AML-193 (cell line): Measurements from ENCODE around the gene SMG6.
"Not testable (repeated sequence)": the region's sequence is repeated elsewhere in the genome, so short reads cannot be mapped to it uniquely, and the experiment has no call there.

ENCODE experiments used
- DNase-seq, 2 experiments: peaks; one replicate each; lab custom pipeline; 2025; lab: John Stamatoyannopoulos, UW

SMG6 gene

GRCh38 chr17:2028234-2028614, 275.4 kb downstream of the SMG6 start:
- no peak for DNase-seq

- no peak for DNase-seq
Observed at GRCh38 chr17:2027528-2028233, 275.9 kb downstream of the SMG6 start.

- no peak for DNase-seq
Observed at GRCh38 chr17:2025622-2026309, 277.8 kb downstream of the SMG6 start.

GRCh38 chr17:2025220-2025621, 278.4 kb downstream of the SMG6 start, which contains the start of gene RTN4RL1:
TSS of gene RTN4RL1 (minus strand) at chr17:2025334. CDS start at chr17:2024865, 469 bp downstream.
- DNase-seq = no peak

DNA sequence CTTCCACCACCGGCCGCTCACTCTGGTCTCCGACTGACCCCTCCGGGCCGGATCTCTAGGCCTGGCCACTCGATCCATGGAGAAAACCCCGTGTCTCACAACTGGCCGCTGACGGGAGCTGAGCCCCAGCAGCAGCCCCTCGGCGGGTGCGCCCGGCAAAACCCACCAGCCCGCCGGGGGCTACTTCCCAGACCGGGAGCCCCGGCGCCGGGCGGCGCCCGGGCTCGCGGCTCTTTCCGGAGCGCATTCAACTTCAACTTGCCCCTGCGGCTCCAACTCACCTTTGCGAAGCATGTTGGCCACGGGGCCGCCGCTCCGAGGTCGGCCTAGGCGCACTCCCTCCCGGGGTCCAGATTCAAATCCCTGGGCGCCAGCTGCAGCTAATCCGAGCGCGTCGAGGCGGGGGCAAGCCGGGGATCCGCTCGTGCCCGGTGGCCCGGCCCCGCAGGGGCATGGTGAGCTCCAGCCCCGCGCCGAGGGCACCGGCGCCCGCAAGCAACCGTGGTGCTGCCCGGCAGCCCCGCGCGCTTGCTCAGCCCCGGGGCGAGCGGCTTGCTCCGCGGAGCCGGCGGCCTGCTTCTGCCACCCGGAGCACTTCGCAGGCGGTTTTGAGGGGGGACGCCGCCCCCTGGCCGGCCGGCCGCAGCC, 278.9 kb downstream of the SMG6 start:
- DNase-seq = no peak

DNA sequence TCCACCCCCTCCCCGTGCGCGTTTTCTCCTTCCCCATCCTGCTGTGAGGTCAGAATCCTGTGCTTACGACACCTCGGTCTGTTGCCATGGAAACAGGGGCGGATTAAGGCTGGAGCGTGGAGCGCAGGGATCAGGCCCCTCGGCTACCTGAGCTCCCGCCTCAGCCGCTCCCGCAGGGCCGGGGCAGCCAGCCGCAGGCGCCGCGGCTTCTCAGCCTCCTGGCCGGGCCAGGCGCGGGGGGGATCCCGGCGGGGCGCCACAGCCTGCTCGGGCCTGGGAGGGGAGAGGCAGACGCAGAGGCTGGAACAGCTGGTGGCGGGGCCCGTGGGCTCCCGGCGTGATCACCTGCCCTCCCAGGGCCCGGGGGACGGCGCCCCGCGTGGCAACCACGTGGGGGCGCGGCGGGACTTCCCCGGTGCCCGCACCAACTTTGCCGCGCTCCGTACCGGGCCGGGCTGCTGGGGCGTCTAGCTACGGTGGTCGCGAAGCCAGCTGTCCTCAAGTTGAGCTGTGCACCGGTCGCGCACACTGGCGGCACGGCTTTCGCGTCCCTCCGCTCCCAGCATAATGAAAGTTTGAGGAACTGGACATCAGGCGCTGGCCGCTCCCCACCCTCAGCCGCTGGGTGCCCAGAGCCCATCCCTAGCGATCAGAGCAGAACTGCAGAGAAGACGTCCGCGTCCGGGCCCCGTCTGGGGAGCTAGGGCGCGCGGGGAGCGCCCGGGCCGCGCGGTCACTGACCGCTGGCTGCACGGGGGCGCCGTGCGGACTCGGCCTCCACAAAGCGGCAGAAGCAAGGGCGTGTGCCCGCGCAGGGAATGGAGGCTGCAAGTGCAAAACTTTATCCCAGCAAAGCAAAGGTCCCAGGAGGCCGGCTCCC, 279.7 kb downstream of the SMG6 start:
- DNase-seq = peak; percentile 8 to 22

GRCh38 chr17:2023256-2023655, 280.3 kb downstream of the SMG6 start:
- DNase-seq = no peak

DNA sequence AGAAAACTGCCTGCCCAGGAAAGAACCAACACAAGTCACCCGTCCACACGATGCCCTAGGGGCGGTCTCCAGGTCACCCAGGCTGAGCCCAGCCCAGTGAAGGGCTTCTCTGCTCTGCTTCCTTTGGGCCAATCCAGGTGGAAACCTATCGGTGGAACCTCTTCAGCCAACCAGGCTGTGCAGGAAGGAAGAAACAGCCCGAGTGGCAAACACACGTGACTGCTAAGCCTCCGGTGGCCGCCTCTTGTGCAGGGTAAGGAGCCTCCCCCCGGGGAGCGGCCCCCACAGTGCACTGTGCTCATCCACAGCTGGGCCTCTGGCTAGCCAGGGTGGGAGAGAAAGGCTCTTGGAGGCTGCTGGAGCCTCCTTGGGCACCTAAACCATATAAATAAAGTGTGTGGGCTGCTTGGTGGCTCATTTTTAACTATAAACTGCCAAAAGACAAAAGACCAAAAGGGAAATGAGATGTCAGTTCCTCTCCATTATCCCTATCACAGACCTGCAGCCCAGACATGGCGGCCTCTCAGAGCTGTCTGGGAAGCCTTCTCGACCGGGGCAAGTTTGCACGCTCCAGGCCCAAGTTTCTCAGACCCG, 280.8 kb downstream of the SMG6 start:
- DNase-seq = no peak

DNA sequence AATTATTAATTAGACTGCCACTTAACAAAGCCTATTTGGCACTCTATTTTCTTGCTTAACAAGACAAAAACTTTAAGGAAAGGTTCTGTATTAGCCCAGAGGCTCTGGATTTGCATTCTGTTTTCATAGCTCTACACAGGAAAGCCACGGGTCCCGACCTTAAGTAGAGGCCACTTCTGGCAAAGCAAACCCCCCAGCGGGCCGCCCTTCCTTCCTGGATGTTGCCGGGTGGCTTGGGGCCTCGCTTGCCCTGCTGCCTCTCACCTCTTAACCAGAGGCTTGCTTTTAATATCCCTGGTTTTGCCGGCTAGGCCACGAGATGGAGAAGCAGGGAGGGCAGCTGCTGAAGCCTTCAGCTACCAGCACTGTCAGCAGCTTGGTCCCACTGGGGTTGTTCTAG, 282.9 kb downstream of the SMG6 start:
- DNase-seq = no peak

DNA sequence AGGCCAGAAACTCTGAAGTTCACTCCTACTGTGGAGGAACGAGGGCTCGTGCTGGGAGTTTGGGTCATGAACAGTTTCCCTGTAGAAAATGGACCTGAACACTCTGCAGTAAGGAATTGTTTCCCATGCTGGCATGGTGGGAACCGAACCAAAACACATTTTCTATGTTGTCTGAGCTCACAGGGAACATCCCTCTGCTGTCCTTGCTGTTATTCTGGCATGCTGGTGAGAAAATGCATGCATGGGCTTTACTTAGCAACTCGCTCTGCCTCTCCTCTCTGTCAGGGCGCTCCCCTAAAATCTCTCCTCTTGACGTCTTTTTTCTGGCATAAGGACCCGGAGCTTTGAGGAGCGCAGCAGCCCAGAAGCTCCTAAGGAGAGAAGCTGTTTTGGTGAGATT, 283.9 kb downstream of the SMG6 start:
- no peak for DNase-seq

DNA sequence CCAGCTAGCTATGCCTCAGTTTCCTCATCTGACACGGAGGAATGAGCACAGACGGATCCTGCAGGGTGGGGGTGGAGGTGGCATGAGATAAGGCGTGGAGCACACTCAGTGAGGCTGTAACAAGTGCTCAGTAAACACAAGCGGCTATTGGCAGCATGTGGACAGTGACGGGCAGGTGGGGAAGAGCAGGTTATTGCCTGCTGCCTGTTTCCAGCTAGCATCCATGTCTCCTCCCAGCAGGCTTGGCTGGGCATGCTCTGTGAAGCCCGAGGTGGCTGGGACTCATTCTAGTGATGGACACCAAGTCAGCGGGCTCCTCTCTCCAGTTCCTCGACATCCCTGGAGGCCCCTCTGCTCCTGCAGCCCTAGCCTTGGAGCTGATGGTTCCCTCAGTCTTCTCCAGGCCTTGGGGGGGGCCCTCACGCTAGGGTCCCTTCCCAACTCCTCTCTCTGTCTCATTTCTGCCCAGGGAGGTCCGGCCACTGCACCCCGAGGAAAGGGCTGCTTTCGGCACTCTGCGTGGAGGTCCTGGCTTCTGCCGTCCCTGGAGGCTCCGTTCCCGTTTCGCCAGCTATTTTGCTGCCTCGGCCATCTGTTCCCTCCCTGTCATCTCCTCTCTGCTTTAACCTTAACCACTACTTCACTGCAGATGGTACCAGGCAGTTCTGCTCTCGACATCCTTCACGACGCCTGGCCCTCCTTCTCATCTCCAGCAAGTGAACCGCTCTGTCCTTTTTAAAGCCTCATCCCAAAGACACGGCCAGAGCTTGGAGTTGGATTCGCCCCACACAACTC, 284.7 kb downstream of the SMG6 start:
- no peak for DNase-seq

- DNase-seq = no peak
Observed at GRCh38 chr17:2017274-2017941, 286.2 kb downstream of the SMG6 start.

DNA sequence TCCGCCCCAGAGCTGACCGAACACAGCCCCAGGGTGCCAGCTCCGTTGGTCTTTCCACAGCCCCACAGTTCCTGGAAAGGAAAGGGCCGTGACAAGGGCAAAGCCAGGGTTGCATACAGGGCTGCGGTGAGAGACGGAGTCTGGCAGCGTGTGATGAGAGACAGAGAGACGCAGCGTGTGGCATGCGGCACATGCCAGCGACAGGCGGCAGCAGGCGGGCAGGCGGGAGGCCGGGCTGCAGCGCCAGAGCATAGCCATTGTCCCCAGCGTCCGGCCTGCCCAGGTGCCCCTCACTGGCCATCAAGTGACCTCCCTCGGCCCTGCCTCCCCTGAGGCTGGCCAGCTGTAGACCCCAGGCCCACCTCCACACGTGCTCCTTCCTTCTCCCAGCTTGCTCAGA, 287.1 kb downstream of the SMG6 start:
- DNase-seq = no peak

DNA sequence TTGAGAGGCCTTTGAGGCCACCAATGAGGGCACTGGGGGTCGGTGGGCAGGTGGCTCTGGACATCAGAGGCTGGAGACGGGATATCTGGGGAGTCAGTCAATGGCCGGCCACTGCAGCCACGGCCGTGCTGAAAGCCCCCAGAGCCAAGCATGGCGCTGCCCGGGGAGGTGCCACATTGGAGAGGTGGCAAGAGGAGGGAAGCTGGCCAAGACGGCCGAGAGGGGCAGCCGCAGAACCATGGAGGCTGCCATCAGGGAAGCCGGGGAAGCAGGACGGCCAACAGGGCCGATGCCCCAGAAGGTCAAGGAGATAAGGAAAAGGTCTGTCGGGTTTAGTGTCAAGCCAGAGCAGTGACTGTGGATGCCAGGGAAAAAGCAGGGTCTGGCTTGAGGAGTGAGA, 288.3 kb downstream of the SMG6 start:
- no peak for DNase-seq

GRCh38 chr17:2013994-2014317, 289.6 kb downstream of the SMG6 start:
- DNase-seq = no peak

- not testable (repeated sequence) for DNase-seq
Observed at GRCh38 chr17:2013220-2013993, 290.2 kb downstream of the SMG6 start.

DNA sequence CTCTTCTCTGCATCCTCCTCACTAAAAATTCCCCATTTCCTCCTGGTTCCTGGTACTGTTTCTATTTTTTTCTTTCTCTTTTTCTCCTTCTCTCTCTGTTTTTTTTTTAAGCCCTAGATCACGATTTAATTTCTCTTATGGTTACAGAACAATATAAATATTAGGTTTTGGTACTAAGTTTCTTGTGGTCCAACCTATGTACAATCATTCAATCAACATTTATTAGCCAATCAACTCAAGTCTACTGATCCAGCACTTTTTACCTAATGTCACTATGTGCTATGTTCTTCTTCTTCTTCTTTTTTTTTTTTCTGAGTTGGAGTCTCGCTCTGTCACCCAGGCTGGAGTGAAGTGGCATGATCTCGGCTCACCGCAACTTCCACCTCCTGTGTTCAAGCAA, 291.1 kb downstream of the SMG6 start:
- no peak for DNase-seq

GRCh38 chr17:2011411-2012371, 291.9 kb downstream of the SMG6 start:
- DNase-seq = no peak
